Measurements from ENCODE around the gene PRKCB.

DNA sequence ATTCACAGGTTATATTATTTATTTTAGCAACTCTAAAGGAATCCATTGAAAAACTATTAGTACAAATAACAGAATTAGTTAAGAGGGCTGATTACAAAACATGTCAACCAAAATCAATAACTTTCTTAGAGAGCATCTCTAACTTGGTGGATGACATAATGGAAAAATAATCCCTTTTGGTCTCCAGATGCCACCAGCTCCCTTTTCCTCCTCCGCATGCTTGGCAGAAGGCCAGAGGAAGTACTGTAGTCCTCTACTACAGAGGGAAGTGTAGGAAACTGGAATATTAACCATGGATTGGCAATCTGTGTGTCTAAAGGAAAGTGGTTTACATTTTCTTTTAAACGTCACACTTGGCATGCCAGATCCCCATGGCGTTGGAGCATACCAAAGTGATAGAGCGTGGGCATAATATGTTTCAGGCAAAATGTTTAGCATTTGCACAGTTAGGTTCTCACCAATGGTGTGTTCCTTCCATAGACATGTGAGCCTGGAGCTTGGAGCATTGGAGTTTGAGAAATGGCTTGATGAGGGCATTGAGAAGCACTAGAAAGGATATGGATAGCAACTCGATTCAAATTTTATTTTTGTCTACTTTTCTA lies 106.3 kb downstream of the PRKCB start:
- TF ChIP-seq CTCF (IDR thresholded peaks at IDR 0.05) (no peak), POLR2A (IDR thresholded peaks at IDR 0.05) (no peak), POLR2AphosphoS5 (IDR thresholded peaks at IDR 0.05) (no peak)
